Measurements from ENCODE around the gene UBA1.
"Not testable (repeated sequence)": the region's sequence is repeated elsewhere in the genome, so short reads cannot be mapped to it uniquely, and the experiment has no call there.

UBA1 gene

GRCh38 chrX:47241201-47242011 is 47.8 kb downstream of the UBA1 start:
- Histone ChIP-seq H3K9ac (ENCODE audit: low read depth, low read length) (no peak overlapping the region), H3K4me2 (ENCODE audit: low read length) (no peak overlapping the region), H3K36me3 (ENCODE audit: insufficient read depth, low read length) (peaks cover 41% of the 10 kb centered on the region), H3K9me3 (replicated peaks; ENCODE audit: low read length) (no peaks in the 10 kb centered on the region), H3K4me3 (ENCODE audit: low read length) (no peak overlapping the region), H3K27me3 (ENCODE audit: control insufficient read depth, insufficient read depth, low read length) (peaks cover 13% of the 10 kb centered on the region), H3K4me1 (ENCODE audit: control insufficient read depth, insufficient read depth, low read length) (no peaks in the 10 kb centered on the region)

DNA sequence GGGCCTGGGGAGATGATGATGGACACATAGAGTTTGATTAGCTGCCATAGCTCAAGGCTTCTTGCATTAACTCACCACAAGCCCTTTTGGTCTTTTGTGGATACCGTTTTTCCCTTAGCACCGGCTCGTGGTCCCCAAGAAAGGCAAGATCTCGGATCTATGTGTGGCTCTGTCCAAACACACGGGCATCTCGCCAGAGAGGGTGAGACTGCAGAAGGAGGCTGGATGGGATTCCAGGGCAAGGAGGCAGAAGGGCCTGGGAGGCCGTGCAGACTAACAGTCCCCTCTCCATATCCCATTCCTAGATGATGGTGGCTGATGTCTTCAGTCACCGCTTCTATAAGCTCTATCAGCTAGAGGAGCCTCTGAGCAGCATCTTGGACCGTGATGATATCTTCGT is 48.7 kb downstream of the UBA1 start:
- Histone ChIP-seq H3K9ac (ENCODE audit: low read depth, low read length) (no peak overlapping the region), H3K4me2 (ENCODE audit: low read length) (no peak overlapping the region), H3K4me3 (ENCODE audit: low read length) (no peak overlapping the region), H3K36me3 (ENCODE audit: insufficient read depth, low read length) (peaks cover 42% of the 10 kb centered on the region), H3K4me1 (ENCODE audit: control insufficient read depth, insufficient read depth, low read length) (no peaks in the 10 kb centered on the region), H3K9me3 (replicated peaks; ENCODE audit: low read length) (no peaks in the 10 kb centered on the region), H3K27me3 (ENCODE audit: control insufficient read depth, insufficient read depth, low read length) (peaks cover 9% of the 10 kb centered on the region)

DNA sequence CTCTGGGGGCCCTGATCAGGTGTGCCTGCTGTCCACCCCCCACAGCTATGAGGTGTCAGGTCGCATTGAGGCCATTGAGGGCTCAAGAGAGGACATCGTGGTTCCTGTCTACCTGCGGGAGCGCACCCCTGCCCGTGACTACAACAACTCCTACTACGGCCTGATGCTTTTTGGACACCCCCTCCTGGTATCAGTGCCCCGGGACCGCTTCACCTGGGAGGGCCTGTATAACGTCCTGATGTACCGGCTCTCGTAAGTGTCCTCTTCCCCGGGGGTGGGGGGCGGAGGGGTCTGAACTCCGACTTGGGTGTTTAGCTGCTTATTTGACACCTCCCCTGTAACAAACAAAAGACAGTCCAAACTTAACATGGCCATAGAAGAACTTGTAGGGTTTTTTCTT is 49.7 kb downstream of the UBA1 start:
- H3K9me3 ChIP-seq (replicated peaks; ENCODE audit: low read length) = no peaks in the 10 kb centered on the region

DNA sequence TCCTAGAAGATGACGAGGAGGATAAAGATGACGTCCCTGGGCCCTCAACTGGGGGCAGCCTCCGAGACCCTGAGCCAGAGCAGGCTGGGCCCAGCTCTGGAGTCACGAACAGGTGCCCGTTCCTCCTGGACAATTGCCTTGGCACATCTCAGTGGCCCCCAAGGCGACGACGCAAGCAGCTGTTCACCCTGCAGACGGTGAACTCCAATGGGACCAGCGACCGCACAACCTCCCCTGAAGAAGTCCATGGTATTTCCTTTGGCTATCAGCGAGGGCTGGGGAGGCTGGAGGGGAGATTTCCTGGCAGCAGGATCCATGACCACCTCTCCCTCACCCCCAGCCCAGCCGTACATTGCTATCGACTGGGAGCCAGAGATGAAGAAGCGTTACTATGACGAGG is 51.0 kb downstream of the UBA1 start:
- Histone ChIP-seq H3K4me3 (ENCODE audit: low read length) (no peak overlapping the region), H3K4me1 (ENCODE audit: control insufficient read depth, insufficient read depth, low read length) (no peaks in the 10 kb centered on the region), H3K36me3 (ENCODE audit: insufficient read depth, low read length) (peaks cover 43% of the 10 kb centered on the region), H3K9ac (ENCODE audit: low read depth, low read length) (no peak overlapping the region), H3K27me3 (ENCODE audit: control insufficient read depth, insufficient read depth, low read length) (peaks cover 11% of the 10 kb centered on the region), H3K4me2 (ENCODE audit: low read length) (no peak overlapping the region), H3K9me3 (replicated peaks; ENCODE audit: low read length) (no peaks in the 10 kb centered on the region)

More for the DNA sequence above, 49.7 kb downstream of the UBA1 start:
- no peak overlapping the region for H3K9ac ChIP-seq (ENCODE audit: low read depth, low read length)
- no peak overlapping the region for H3K4me3 ChIP-seq (ENCODE audit: low read length)
- no peaks in the 10 kb centered on the region for H3K4me1 ChIP-seq (ENCODE audit: control insufficient read depth, insufficient read depth, low read length)
- no peak overlapping the region for H3K4me2 ChIP-seq (ENCODE audit: low read length)
- peaks cover 10% of the 10 kb centered on the region for H3K27me3 ChIP-seq (ENCODE audit: control insufficient read depth, insufficient read depth, low read length)
- H3K36me3 ChIP-seq (ENCODE audit: insufficient read depth, low read length) = peaks cover 44% of the 10 kb centered on the region

- no peaks in the 10 kb centered on the region for H3K4me1 ChIP-seq (ENCODE audit: control insufficient read depth, insufficient read depth, low read length)
- no peak overlapping the region for H3K9ac ChIP-seq (ENCODE audit: low read depth, low read length)
- H3K27me3 ChIP-seq (ENCODE audit: control insufficient read depth, insufficient read depth, low read length) = peaks cover 11% of the 10 kb centered on the region
- H3K36me3 ChIP-seq (ENCODE audit: insufficient read depth, low read length) = peaks cover 38% of the 10 kb centered on the region
- H3K4me2 ChIP-seq (ENCODE audit: low read length) = no peak overlapping the region
- no peak overlapping the region for H3K4me3 ChIP-seq (ENCODE audit: low read length)
- H3K9me3 ChIP-seq (replicated peaks; ENCODE audit: low read length) = no peaks in the 10 kb centered on the region
Measured at GRCh38 chrX:47245156-47245555, 51.5 kb downstream of the UBA1 start.

DNA sequence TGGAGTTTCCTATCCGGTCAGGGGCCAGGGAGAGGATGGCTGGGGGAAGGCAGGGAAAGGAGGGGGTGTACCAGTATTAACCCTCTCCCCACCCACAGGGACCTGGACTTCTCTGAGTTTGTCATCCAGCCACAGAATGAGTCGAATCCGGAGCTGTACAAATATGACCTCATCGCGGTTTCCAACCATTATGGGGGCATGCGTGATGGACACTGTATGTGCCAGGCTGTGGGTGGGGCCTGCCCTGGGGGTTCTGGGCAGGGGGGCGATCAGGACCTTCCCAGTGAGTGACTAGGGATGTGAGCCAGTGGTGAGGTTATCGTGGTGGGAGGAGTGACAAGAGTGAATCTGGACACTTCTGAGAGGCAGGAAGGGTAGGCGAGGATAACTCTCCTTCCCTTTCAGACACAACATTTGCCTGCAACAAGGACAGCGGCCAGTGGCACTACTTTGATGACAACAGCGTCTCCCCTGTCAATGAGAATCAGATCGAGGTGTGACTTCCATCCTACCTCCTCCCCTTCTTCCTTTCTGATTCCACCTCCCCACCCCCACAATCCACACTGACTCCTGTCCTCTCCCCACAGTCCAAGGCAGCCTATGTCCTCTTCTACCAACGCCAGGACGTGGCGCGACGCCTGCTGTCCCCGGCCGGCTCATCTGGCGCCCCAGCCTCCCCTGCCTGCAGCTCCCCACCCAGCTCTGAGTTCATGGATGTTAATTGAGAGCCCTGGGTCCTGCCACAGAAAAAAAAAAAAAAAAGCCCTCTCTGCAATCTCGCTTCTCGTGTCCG is 53.8 kb downstream of the UBA1 start:
- no peaks in the 10 kb centered on the region for H3K9me3 ChIP-seq (replicated peaks; ENCODE audit: low read length)
- peaks cover 11% of the 10 kb centered on the region for H3K27me3 ChIP-seq (ENCODE audit: control insufficient read depth, insufficient read depth, low read length)
- H3K4me2 ChIP-seq (ENCODE audit: low read length) = no peak overlapping the region
- no peak overlapping the region for H3K9ac ChIP-seq (ENCODE audit: low read depth, low read length)
- no peaks in the 10 kb centered on the region for H3K4me1 ChIP-seq (ENCODE audit: control insufficient read depth, insufficient read depth, low read length)
- peaks cover 25% of the 10 kb centered on the region for H3K36me3 ChIP-seq (ENCODE audit: insufficient read depth, low read length)
- no peak overlapping the region for H3K4me3 ChIP-seq (ENCODE audit: low read length)

GRCh38 chrX:47247999-47248320 is 54.3 kb downstream of the UBA1 start:
- no peak overlapping the region for H3K4me2 ChIP-seq (ENCODE audit: low read length)
- H3K9ac ChIP-seq (ENCODE audit: low read depth, low read length) = no peak overlapping the region
- no peaks in the 10 kb centered on the region for H3K9me3 ChIP-seq (replicated peaks; ENCODE audit: low read length)
- peaks cover 22% of the 10 kb centered on the region for H3K36me3 ChIP-seq (ENCODE audit: insufficient read depth, low read length)
- peaks cover 11% of the 10 kb centered on the region for H3K27me3 ChIP-seq (ENCODE audit: control insufficient read depth, insufficient read depth, low read length)
- H3K4me1 ChIP-seq (ENCODE audit: control insufficient read depth, insufficient read depth, low read length) = no peaks in the 10 kb centered on the region
- H3K4me3 ChIP-seq (ENCODE audit: low read length) = no peak overlapping the region

DNA sequence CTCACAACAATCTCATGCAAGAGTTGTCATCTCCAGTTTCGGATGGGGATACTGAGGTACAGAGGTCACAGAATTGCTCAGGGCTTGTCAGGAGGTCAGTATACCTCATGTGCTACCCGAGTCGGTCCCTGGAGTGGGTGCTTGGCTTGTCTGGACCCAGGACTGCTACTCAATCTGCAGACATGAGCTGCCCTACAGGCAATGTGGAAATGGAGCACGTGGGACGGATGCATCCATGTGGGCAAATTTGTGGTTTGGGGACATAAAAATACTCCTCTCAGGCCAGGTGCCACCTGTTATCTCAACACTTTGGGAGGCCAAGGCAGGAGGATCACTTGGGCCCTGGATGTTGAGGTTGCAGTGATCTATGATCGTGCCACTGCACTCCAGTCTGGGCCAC is 54.9 kb downstream of the UBA1 start:
- H3K9ac ChIP-seq (ENCODE audit: low read depth, low read length) = no peak overlapping the region
- no peaks in the 10 kb centered on the region for H3K9me3 ChIP-seq (replicated peaks; ENCODE audit: low read length)
- no peak overlapping the region for H3K4me2 ChIP-seq (ENCODE audit: low read length)
- peaks cover 11% of the 10 kb centered on the region for H3K27me3 ChIP-seq (ENCODE audit: control insufficient read depth, insufficient read depth, low read length)
- H3K4me3 ChIP-seq (ENCODE audit: low read length) = no peak overlapping the region
- no peaks in the 10 kb centered on the region for H3K4me1 ChIP-seq (ENCODE audit: control insufficient read depth, insufficient read depth, low read length)
- peaks cover 22% of the 10 kb centered on the region for H3K36me3 ChIP-seq (ENCODE audit: insufficient read depth, low read length)

DNA sequence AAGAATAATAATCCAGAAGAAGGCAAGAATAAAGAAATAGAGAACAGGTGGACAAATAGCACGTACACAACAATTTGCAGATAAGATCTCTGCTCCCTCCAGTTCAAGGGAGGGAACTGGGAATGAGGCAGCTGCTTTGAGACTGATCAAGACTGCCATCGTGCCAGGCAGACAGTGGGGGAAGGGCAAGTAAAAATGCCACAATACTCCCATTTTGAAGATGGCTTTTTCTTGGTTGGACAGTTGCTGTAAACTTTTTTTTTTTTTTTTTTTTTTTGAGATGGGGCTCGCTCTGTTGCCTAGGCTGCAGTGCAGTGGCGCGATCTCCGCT is 56.4 kb downstream of the UBA1 start:
- Histone ChIP-seq H3K36me3 (ENCODE audit: insufficient read depth, low read length) (peaks cover 15% of the 10 kb centered on the region), H3K4me2 (ENCODE audit: low read length) (no peak overlapping the region), H3K27me3 (ENCODE audit: control insufficient read depth, insufficient read depth, low read length) (peaks cover 11% of the 10 kb centered on the region), H3K4me1 (ENCODE audit: control insufficient read depth, insufficient read depth, low read length) (no peaks in the 10 kb centered on the region), H3K9me3 (replicated peaks; ENCODE audit: low read length) (no peaks in the 10 kb centered on the region), H3K4me3 (ENCODE audit: low read length) (no peak overlapping the region), H3K9ac (ENCODE audit: low read depth, low read length) (no peak overlapping the region)

DNA sequence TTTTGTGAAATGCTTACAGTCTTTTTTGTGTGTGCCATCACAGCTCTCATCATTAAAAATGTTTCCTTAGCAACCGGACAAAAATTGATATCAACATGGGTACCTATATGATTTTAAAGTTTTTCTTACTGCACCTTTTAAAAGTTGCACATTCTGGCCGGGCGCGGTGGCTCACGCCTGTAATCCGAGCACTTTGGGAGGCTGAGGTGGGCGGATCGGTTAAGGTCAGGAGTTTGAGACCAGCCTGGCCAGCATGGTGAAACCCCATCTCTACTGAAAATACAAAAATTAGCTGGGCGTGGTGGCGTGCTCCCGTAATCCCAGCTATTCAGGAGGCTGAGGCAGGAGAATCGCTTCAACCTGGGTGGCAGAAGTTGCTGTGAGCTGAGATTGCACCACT is 64.0 kb downstream of the UBA1 start:
- not testable (repeated sequence) for H3K36me3 ChIP-seq (ENCODE audit: insufficient read depth, low read length)

More for the DNA sequence above, 64.0 kb downstream of the UBA1 start:
- H3K4me1 ChIP-seq (ENCODE audit: control insufficient read depth, insufficient read depth, low read length); H3K9ac ChIP-seq (ENCODE audit: low read depth, low read length); H3K4me3 ChIP-seq (ENCODE audit: low read length); H3K4me2 ChIP-seq (ENCODE audit: low read length); H3K9me3 ChIP-seq (replicated peaks; ENCODE audit: low read length): not testable (repeated sequence)
- H3K27me3 ChIP-seq (ENCODE audit: control insufficient read depth, insufficient read depth, low read length) = peaks cover 19% of the 10 kb centered on the region

Measured in skeletal muscle satellite cell (primary cell).